Activated CD4-positive, alpha-beta memory T cell treated with anti-CD3 and anti-CD28 coated beads for 36 hours (primary cell): Measurements from ENCODE around the gene DHX40. TPM values are rescaled to one million over a fixed set of nuclear protein-coding genes. Genes with fewer than 3 reads are reported as not detected.
A peak's percentile ranks its signal among the peaks of the same experiment; 100 is the strongest.
"Not testable (repeated sequence)": the region's sequence is repeated elsewhere in the genome, so short reads cannot be mapped to it uniquely, and the experiment has no call there.

Experiments used
- CTCF ChIA-PET: fragments of 350-600 bp; sonication (Branson Sonifier 250); formaldehyde crosslinking; loops from one replicate; lab custom pipeline; 2021; ENCODE audit warnings: antibody characterized with exemption, inconsistent platforms; lab: Charles Lee
- POLR2A ChIA-PET: fragments of 350-600 bp; sonication (Branson Sonifier 250); formaldehyde crosslinking; loops from one replicate; lab custom pipeline; 2021; ENCODE audit warnings: antibody characterized with exemption; lab: Charles Lee
- DNase-seq: peaks from one replicate; pipeline ENCODE4 v3.0.0-alpha.2; 2020
- H3K27ac Mint-ChIP-seq: one replicate; pipeline ENCODE4 v1.8.0; 2021; ENCODE audit warnings: mixed read lengths
- H3K27me3 Mint-ChIP-seq: one replicate; pipeline ENCODE4 v1.8.0; 2021; ENCODE audit warnings: mixed read lengths
- H3K36me3 Mint-ChIP-seq: one replicate; pipeline ENCODE4 v1.8.0; 2021; ENCODE audit warnings: mixed read lengths
- H3K4me1 Mint-ChIP-seq: one replicate; pipeline ENCODE4 v1.8.0; 2021; ENCODE audit warnings: low read depth, mixed read lengths
- H3K4me3 Mint-ChIP-seq: one replicate; pipeline ENCODE4 v1.8.0; 2021; ENCODE audit warnings: mild to moderate bottlenecking, mixed read lengths
- H3K9me3 Mint-ChIP-seq: one replicate; pipeline ENCODE4 v1.8.0; 2021; ENCODE audit warnings: mixed read lengths
- intact Hi-C: fragments of 100-400 bp; cut with micrococcal nuclease; formaldehyde crosslinking; loops from one replicate; pipeline ENCODE4 v1.15.1; 2023
- total RNA-seq, 2 experiments: library from RNA; stranded (reverse); gene quantifications; one replicate each; pipeline ENCODE4 v1.2.3, GENCODE V29; 2021

Gene DHX40, protein sequence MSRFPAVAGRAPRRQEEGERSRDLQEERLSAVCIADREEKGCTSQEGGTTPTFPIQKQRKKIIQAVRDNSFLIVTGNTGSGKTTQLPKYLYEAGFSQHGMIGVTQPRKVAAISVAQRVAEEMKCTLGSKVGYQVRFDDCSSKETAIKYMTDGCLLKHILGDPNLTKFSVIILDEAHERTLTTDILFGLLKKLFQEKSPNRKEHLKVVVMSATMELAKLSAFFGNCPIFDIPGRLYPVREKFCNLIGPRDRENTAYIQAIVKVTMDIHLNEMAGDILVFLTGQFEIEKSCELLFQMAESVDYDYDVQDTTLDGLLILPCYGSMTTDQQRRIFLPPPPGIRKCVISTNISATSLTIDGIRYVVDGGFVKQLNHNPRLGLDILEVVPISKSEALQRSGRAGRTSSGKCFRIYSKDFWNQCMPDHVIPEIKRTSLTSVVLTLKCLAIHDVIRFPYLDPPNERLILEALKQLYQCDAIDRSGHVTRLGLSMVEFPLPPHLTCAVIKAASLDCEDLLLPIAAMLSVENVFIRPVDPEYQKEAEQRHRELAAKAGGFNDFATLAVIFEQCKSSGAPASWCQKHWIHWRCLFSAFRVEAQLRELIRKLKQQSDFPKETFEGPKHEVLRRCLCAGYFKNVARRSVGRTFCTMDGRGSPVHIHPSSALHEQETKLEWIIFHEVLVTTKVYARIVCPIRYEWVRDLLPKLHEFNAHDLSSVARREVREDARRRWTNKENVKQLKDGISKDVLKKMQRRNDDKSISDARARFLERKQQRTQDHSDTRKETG
- total RNA-seq, result 10 to 100 TPM; 17.9 to 19.0 TPM

DNA sequence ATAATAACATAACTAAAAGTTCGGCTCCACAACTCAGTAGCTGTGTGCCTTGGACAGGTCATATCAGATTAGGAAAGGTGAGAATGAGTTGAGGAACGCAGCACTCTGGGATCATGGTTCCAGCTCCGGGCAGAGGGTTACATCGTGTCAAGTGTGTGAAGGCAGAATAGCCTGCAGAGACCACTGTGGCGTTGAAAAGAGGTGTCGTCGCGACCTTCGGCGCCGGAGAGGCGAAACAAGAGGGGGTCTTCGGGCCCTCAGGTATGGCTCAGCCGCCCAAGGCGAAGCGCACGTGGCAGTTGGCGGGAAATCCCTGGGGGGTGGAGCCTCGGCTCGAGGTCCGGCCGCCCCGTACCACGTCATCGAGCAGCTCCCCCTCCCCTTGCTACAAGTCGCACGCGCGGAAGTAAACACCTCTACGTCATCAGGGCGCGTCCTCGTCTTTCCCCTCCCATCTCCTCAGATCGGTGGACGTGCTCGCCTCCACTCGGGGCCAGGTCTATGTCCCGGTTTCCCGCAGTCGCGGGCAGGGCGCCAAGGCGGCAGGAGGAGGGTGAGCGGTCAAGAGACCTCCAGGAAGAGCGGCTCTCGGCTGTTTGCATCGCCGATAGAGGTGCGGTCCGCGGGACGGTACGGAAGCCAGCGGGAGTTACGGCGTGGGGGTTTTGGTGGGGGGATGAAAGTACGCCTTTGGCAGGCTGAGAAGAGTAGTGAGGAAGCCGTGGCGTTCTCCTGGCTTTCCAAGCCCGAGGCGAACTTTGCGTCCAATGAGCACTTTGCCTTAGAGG lies at the start of gene DHX40:
DHX40 (plus strand) TSS at position 440 of the 788 bp plus-strand sequence; CDS start at position 502, 62 bp downstream.
- POLR2A ChIA-PET, result interaction anchor here (0.9 to 1.7 kb wide), 5 partner anchors 47 to 236 kb away, joined by 3 to 12 read pairs (median 3); partner anchors contain the start of gene CLTC
- H3K9me3 Mint-ChIP-seq, result peaks cover 7% of the 10 kb centered on the region
- intact Hi-C loops, result loop anchor here (1.0 to 5.0 kb wide), 2 partner anchors 54 to 142 kb away; partner anchors contain the start of genes CLTC, PTRH2 and VMP1
- peak; percentile 97 for DNase-seq
- H3K36me3 Mint-ChIP-seq, result peaks cover 11% of the 10 kb centered on the region
- peaks cover 22% of the 10 kb centered on the region for H3K4me1 Mint-ChIP-seq
- H3K27me3 Mint-ChIP-seq, result peaks cover 3% of the 10 kb centered on the region
- H3K4me3 Mint-ChIP-seq, result peak within 1 kb of the TSS; percentile 100
- H3K27ac Mint-ChIP-seq, result peak within 1 kb of the TSS; percentile 94
- CTCF ChIA-PET, result interaction anchor here (0.7 to 1.6 kb wide), 2 partner anchors 43 to 255 kb away, joined by 3 to 4 read pairs; no protein-coding TSS in a partner anchor

DNA sequence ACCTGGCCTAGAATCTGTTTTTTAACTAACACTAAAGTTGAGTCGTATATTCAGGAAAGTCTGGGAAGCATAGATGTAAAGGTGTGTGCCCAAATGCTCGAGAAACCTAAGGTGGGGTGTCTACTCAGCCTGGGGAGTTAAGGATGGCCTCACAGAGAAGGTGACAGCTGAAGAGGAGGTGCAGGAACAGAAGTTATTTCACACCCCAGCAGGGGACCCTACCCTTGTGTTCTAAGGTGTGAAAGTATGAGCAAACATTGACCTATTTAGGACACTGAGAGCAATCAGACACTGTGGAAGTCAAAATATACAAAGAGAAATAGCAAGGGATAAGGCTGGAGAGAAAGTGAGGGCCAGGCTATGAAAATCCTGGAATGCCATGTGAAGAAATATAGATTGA lies 49.0 kb upstream of the DHX40 start:
- Mint-ChIP-seq H3K4me1 (peaks cover 2% of the 10 kb centered on the region), H3K27me3 (peaks cover 9% of the 10 kb centered on the region), H3K27ac (no peak overlapping the region), H3K4me3 (no peak overlapping the region), H3K9me3 (no peaks in the 10 kb centered on the region), H3K36me3 (no peaks in the 10 kb centered on the region)
- ChIA-PET POLR2A (no interaction called here), CTCF (no interaction called here)
- intact Hi-C loops, result no loop called here
- DNase-seq, result no peak

DNA sequence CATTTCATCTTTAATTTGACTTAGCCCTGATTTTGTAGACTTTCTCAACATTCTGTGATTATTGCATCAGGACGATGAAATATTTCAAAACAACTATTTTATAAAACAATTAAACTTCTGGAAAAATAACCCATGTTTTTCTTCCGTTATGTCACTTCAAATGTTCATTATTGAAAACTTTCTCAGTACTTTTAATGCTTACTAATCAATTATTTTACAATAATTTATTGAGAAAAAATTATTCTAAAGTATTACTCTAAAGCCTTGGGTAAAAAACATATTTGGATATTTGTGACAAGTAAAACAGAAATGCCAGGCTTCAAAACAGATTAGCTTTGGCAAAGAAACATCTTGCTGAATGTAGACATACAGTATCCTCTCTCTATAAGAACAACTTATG lies 46.3 kb upstream of the DHX40 start:
- H3K36me3 Mint-ChIP-seq, result no peaks in the 10 kb centered on the region
- ChIA-PET POLR2A (no interaction called here), CTCF (interaction anchor here (1.2 to 1.5 kb wide), 2 partner anchors 9 to 189 kb away, joined by 4 to 6 read pairs; no protein-coding TSS in a partner anchor)
- peaks cover 10% of the 10 kb centered on the region for H3K27me3 Mint-ChIP-seq
- H3K4me3 Mint-ChIP-seq, result no peak overlapping the region
- H3K4me1 Mint-ChIP-seq, result peaks cover 5% of the 10 kb centered on the region
- H3K27ac Mint-ChIP-seq, result no peak overlapping the region
- no peak for DNase-seq
- no peaks in the 10 kb centered on the region for H3K9me3 Mint-ChIP-seq
- intact Hi-C loops, result no loop called here

DNA sequence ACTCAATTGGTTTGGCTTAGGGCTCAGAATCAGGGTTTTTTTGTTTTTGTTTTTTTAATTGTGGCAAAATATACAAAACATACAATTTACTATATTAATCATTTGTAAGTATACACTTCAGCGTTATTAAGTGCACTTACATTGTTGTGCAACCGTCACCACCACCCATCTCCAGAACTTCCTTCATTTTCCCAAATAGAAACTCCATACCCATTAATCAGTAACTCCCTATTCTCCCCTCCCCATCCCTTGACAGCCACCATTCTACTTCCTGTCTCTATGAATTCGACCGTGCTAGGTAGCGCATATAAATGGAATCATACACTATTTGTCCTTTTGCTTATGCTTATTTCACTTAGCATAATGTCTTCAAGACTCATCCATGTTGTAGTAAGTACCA lies 45.2 kb upstream of the DHX40 start:
- H3K4me3 Mint-ChIP-seq, result no peak overlapping the region
- H3K27me3 Mint-ChIP-seq, result peaks cover 10% of the 10 kb centered on the region
- no peaks in the 10 kb centered on the region for H3K9me3 Mint-ChIP-seq
- peaks cover 5% of the 10 kb centered on the region for H3K4me1 Mint-ChIP-seq
- ChIA-PET CTCF (interaction anchor here (1.7 to 2.9 kb wide), 4 partner anchors 10 to 210 kb away, joined by 8 to 34 read pairs (median 9); no protein-coding TSS in a partner anchor), POLR2A (no interaction called here)
- no peaks in the 10 kb centered on the region for H3K36me3 Mint-ChIP-seq
- intact Hi-C loops, result loop anchor here (5.0 to 10.0 kb wide), 3 partner anchors 42 to 227 kb away; no protein-coding TSS in a partner anchor
- DNase-seq, result no peak
- no peak overlapping the region for H3K27ac Mint-ChIP-seq

DNA sequence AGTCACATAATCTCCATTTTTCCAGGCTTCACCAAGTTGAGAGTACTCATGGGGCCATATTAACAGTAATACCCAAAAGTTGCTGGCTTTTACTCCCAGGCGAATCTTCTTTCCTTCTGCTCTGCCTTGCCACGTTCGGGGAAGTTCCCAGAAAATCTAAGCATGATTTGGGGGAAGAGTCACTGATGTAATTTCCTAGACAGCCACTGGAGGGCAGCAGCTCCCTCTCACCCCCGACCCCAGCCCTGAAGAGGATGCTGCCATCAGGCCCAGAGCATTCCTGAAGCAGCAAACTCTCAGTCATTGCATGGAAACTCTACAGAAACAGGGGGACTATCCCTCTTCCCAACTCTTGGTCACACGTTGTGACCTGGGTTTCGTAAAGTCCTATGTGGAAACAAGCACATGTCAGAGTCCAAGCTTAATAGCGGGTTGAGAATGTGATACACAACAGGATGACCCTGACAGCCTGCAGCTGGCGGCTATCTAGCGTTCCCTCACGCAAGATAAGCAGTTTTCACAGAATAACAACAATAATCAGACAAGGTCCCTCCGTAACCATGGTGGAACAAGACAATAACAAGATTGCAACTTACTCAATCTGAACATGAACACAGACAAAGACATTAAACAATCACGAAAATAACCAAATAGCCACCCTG lies 43.8 kb upstream of the DHX40 start:
- Mint-ChIP-seq H3K36me3 (no peaks in the 10 kb centered on the region), H3K27me3 (peaks cover 10% of the 10 kb centered on the region), H3K9me3 (no peaks in the 10 kb centered on the region), H3K4me1 (peaks cover 5% of the 10 kb centered on the region), H3K4me3 (no peak overlapping the region), H3K27ac (no peak overlapping the region)
- intact Hi-C loops, result loop anchor here (1.0 to 10.0 kb wide), 4 partner anchors 41 to 226 kb away; no protein-coding TSS in a partner anchor
- CTCF ChIA-PET, result interaction anchor here (0.6 to 2.9 kb wide), 30 partner anchors 8 to 350 kb away, joined by 3 to 34 read pairs (median 4); partner anchors contain the start of gene GDPD1
- POLR2A ChIA-PET, result interaction anchor here (0.6 kb wide), 1 partner anchor 160 kb away, joined by 3 read pairs; no protein-coding TSS in a partner anchor
- peak; percentile 77 for DNase-seq

DNA sequence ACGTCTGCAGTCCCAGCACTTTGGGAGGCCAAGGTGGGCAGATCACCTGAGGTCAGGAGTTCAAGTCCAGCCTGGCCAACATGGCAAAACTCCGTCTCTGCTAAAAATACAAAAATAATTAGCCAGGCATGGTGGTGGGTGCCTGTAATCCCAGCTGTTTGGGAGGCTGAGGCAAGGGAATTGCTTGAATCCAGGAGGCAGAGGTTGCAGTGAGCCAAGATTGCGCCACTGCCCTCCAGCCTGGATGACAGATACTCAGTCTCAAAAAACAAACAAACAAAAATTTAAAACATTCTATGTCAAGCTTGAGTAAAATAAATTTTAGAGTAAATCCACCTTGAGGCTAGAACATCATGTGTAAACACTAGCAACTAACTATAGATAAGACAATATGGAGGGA lies 40.5 kb upstream of the DHX40 start:
- H3K9me3 Mint-ChIP-seq, POLR2A ChIA-PET, H3K27ac Mint-ChIP-seq, H3K4me1 Mint-ChIP-seq, H3K27me3 Mint-ChIP-seq, H3K36me3 Mint-ChIP-seq, DNase-seq, H3K4me3 Mint-ChIP-seq: not testable (repeated sequence)
- CTCF ChIA-PET, result interaction anchor here (1.8 kb wide), 1 partner anchor 214 kb away, joined by 8 read pairs; no protein-coding TSS in a partner anchor
- intact Hi-C loops, result loop anchor here (5.0 to 10.0 kb wide), 3 partner anchors 37 to 222 kb away; no protein-coding TSS in a partner anchor

DNA sequence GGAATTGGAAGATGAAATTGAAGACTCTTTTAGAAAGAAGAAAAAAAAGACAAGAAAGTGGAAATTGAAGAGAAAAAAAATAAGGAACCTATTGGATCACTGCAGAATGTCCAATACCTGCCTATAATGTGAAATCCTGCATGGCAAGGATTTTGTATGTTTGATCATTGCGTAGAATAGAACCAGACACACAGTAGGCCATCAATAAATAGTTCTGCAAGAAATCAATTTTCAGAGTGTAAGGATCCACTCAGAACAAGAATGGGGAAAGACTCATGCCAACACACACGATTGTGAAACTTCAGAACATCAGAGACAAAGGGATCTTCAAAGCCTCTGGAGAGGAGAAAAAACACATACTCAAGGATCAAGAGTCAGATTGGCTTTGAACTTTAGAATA lies 39.7 kb upstream of the DHX40 start:
- POLR2A ChIA-PET, result no interaction called here
- Mint-ChIP-seq H3K4me1 (peaks cover 5% of the 10 kb centered on the region), H3K36me3 (no peaks in the 10 kb centered on the region), H3K27me3 (peaks cover 3% of the 10 kb centered on the region), H3K4me3 (no peak overlapping the region), H3K9me3 (no peaks in the 10 kb centered on the region), H3K27ac (no peak overlapping the region)
- no peak for DNase-seq
- intact Hi-C loops, result loop anchor here (10.0 kb wide), 1 partner anchor 79 kb away; no protein-coding TSS in a partner anchor
- CTCF ChIA-PET, result interaction anchor here (1.8 kb wide), 1 partner anchor 215 kb away, joined by 8 read pairs; no protein-coding TSS in a partner anchor

DNA sequence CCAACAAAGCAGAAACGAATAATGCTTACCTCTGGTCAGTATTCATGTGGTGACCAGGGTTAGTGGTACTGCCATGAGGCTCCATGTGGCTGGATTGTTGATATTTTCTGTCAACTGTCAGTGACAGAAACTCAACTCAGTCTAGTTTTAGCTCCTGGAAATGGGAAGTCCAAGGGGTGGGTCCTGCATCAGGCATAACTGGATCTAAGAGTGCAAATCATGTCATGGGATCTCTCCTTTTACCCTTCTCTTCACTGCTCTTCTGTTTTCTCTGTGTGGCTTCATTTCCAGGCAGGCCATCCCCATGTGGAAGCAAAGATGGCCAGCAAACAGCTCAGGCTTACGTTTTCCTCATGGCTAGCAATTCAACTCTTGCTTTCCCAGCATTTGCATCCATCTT lies 39.0 kb upstream of the DHX40 start:
- Mint-ChIP-seq H3K4me3 (no peak overlapping the region), H3K4me1 (peaks cover 3% of the 10 kb centered on the region), H3K9me3 (no peaks in the 10 kb centered on the region), H3K36me3 (no peaks in the 10 kb centered on the region), H3K27ac (no peak overlapping the region), H3K27me3 (peaks cover 2% of the 10 kb centered on the region)
- intact Hi-C loops, result loop anchor here (10.0 kb wide), 1 partner anchor 78 kb away; no protein-coding TSS in a partner anchor
- POLR2A ChIA-PET, result no interaction called here
- CTCF ChIA-PET, result no interaction called here
- DNase-seq, result no peak

DNA sequence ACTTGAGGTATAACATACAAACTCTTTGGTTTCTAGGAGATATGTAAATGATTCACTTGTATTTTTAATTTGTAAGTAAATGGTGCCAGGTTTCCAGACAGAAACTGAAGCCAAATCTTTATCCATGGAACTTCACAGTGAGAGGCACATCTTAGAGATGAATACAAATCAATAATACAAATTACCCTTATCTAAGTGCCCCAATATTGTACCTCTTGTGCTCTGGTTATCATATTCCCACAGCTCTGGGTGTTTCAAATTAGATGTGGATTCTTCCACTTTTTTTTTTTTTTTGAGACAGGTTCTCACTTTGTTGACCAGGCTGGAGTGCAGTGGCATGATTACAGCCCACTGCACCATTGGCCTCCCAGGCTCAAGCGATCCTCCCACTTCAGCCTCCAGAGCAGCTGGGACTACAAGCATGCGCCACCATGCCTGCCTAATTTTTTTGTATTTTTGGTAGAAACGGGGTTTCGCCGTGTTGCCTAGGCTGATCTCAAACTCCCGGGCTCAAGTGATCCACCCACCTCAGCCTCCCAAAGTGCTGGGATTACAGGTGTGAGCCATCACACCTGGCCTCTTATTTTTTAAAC lies 38.0 kb upstream of the DHX40 start:
- POLR2A ChIA-PET, result no interaction called here
- H3K4me1 Mint-ChIP-seq, result no peaks in the 10 kb centered on the region
- no peaks in the 10 kb centered on the region for H3K9me3 Mint-ChIP-seq
- CTCF ChIA-PET, result no interaction called here
- DNase-seq, result no peak
- H3K36me3 Mint-ChIP-seq, result no peaks in the 10 kb centered on the region
- H3K27ac Mint-ChIP-seq, result no peak overlapping the region
- no peak overlapping the region for H3K4me3 Mint-ChIP-seq
- intact Hi-C loops, result loop anchor here (10.0 kb wide), 1 partner anchor 77 kb away; no protein-coding TSS in a partner anchor
- no peaks in the 10 kb centered on the region for H3K27me3 Mint-ChIP-seq

DNA sequence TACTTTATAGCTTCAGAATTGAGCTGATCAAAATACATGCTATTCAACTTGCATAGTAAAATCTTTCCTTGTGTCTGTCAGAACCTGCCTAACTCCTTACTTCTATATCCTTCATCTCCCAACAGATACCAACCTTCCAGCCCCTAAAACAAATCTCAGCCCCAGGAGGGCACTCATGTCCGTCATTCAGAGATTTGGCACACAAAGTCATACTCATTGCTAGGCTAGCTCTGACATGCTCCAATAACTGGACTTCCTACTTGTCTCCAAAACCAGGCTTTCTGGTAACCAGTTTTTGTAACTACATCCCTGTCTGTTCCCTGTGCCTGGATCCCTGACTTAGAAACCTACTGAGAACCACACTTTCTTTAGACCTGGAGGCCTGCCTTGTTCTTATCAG lies 37.5 kb upstream of the DHX40 start:
- CTCF ChIA-PET, result no interaction called here

More for the DNA sequence above, 37.5 kb upstream of the DHX40 start:
- POLR2A ChIA-PET, result no interaction called here
- Mint-ChIP-seq H3K36me3 (no peaks in the 10 kb centered on the region), H3K4me1 (no peaks in the 10 kb centered on the region), H3K27me3 (no peaks in the 10 kb centered on the region), H3K4me3 (no peak overlapping the region), H3K9me3 (no peaks in the 10 kb centered on the region), H3K27ac (no peak overlapping the region)
- intact Hi-C loops, result loop anchor here (10.0 kb wide), 1 partner anchor 77 kb away; no protein-coding TSS in a partner anchor
- DNase-seq, result no peak
